Vagina (tissue), 2 donors: Measurements from ENCODE around the gene RBKS.

ENCODE experiments used
- CTCF ChIP-seq, 3 experiments: fragments of 450-650 bp in 2 of 3; fragments of 200-600 bp in 1 of 3; sonication (generic) in 1 of 3; IDR thresholded peaks; one replicate each; pipeline ENCODE4 v1.5.1; 2017 to 2019; ENCODE audit warnings: antibody characterized with exemption in 3 of 3, mild to moderate bottlenecking in 2 of 3, moderate library complexity in 2 of 3
- POLR2A ChIP-seq, 2 donors: fragments of 450-650 bp; IDR thresholded peaks; one replicate each; pipeline ENCODE4 v1.6.1; 2017; ENCODE audit warnings: antibody characterized with exemption in 2 of 2, mild to moderate bottlenecking in 2 of 2, moderate library complexity in 2 of 2
- POLR2AphosphoS5 ChIP-seq, 2 donors: sonication (generic); formaldehyde crosslinking; IDR thresholded peaks; one replicate each; pipeline ENCODE4 v1.9.0; 2017; ENCODE audit warnings: antibody characterized with exemption in 2 of 2, mild to moderate bottlenecking in 2 of 2, low read depth in 1 of 2; ENCODE audit not compliant: insufficient read depth in 1 of 2

- TF ChIP-seq CTCF (IDR thresholded peaks at IDR 0.05): no peak
- no peak for TF ChIP-seq POLR2AphosphoS5 (IDR thresholded peaks at IDR 0.05; ENCODE audit: insufficient read depth in 1 of 2, low read depth in 1 of 2)
- TF ChIP-seq POLR2A (IDR thresholded peaks at IDR 0.05): no peak
Measured at GRCh38 chr2:27796791-27797765, 93.1 kb downstream of the RBKS start.
